ENCODE results near the gene CXCL1. TPM values are rescaled to one million over a fixed set of nuclear protein-coding genes. Genes with fewer than 3 reads are reported as not detected.
A peak's percentile ranks its signal among the peaks of the same experiment; 100 is the strongest.

CXCL1 gene
- total RNA-seq (2021) (0.45 TPM in 1 of 2 replicates, not detected in the other), Bru-seq, nascent RNA (percentile 27 among the genes with signal in this experiment), BruChase-seq, experiment 1, labeled RNA remaining after a 2-hour chase (percentile 35 among the genes with signal in this experiment), BruChase-seq, experiment 2, labeled RNA remaining after a 6-hour chase (percentile 30 among the genes with signal in this experiment)
- long read RNA-seq, partial matches to known transcripts = 0 of 1 reads
- long read RNA-seq, other reads (novel, unspliced or antisense) = 0 of 1 reads

GRCh38 chr4:73869130-73870055, at the start of gene CXCL1:
Gene CXCL1 (plus strand): TSS chr4:73869393. CDS start chr4:73869471, 78 bp downstream.
- TF ChIP-seq, protein P1, sequence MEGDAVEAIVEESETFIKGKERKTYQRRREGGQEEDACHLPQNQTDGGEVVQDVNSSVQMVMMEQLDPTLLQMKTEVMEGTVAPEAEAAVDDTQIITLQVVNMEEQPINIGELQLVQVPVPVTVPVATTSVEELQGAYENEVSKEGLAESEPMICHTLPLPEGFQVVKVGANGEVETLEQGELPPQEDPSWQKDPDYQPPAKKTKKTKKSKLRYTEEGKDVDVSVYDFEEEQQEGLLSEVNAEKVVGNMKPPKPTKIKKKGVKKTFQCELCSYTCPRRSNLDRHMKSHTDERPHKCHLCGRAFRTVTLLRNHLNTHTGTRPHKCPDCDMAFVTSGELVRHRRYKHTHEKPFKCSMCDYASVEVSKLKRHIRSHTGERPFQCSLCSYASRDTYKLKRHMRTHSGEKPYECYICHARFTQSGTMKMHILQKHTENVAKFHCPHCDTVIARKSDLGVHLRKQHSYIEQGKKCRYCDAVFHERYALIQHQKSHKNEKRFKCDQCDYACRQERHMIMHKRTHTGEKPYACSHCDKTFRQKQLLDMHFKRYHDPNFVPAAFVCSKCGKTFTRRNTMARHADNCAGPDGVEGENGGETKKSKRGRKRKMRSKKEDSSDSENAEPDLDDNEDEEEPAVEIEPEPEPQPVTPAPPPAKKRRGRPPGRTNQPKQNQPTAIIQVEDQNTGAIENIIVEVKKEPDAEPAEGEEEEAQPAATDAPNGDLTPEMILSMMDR (conservative IDR thresholded peaks at IDR 0.05; ENCODE audit: low read depth, low read length) = no peak
- no peak for TF ChIP-seq EZH2 (IDR thresholded peaks at IDR 0.05; ENCODE audit: borderline replicate concordance, low read depth, low read length, poor library complexity, severe bottlenecking)
- Histone ChIP-seq H3K27ac (ENCODE audit: low read depth, low read length, poor library complexity, severe bottlenecking) (no peak within 1 kb of the TSS), H3K36me3 (ENCODE audit: insufficient read depth, low read length, poor library complexity, severe bottlenecking) (no peaks in the 10 kb centered on the region), H3K9me3 (ENCODE audit: low read depth, low read length, poor library complexity, severe bottlenecking) (no peaks in the 10 kb centered on the region), H3K4me3 (ENCODE audit: low read depth, low read length, poor library complexity, severe bottlenecking) (peak within 1 kb of the TSS; percentile 46), H3K4me1 (ENCODE audit: insufficient read depth, low read length, poor library complexity, severe bottlenecking) (no peaks in the 10 kb centered on the region), H3K27me3 (replicated peaks; ENCODE audit: insufficient read depth, low read depth, low read length, poor library complexity) (no peaks in the 10 kb centered on the region)
- no TSS peak for BruUV-seq (replicated peaks)
- POLR2A ChIA-PET (ENCODE audit: low non-redundant PET) = no interaction called here
- intact Hi-C loops (cut with micrococcal nuclease; ENCODE audit: unreplicated experiment) = no loop called here
- CTCF ChIA-PET = no interaction called here
- DNase-seq (ENCODE audit: low spot score) = no peak

- no peaks in the 10 kb centered on the region for H3K4me1 ChIP-seq (ENCODE audit: insufficient read depth, low read length, poor library complexity, severe bottlenecking)
- intact Hi-C loops (cut with micrococcal nuclease; ENCODE audit: unreplicated experiment) = no loop called here
- no peaks in the 10 kb centered on the region for H3K27me3 ChIP-seq (replicated peaks; ENCODE audit: insufficient read depth, low read depth, low read length, poor library complexity)
- H3K36me3 ChIP-seq (ENCODE audit: insufficient read depth, low read length, poor library complexity, severe bottlenecking) = no peaks in the 10 kb centered on the region
- CTCF ChIA-PET = no interaction called here
- H3K4me3 ChIP-seq (ENCODE audit: low read depth, low read length, poor library complexity, severe bottlenecking) = no peak overlapping the region
- POLR2A ChIA-PET (ENCODE audit: low non-redundant PET) = no interaction called here
- no TSS peak for BruUV-seq (replicated peaks)
- no peaks in the 10 kb centered on the region for H3K9me3 ChIP-seq (ENCODE audit: low read depth, low read length, poor library complexity, severe bottlenecking)
- TF ChIP-seq, protein P1 (conservative IDR thresholded peaks at IDR 0.05; ENCODE audit: low read depth, low read length) = no peak
- TF ChIP-seq EZH2 (IDR thresholded peaks at IDR 0.05; ENCODE audit: borderline replicate concordance, low read depth, low read length, poor library complexity, severe bottlenecking) = no peak
- H3K27ac ChIP-seq (ENCODE audit: low read depth, low read length, poor library complexity, severe bottlenecking) = no peak overlapping the region
- DNase-seq (ENCODE audit: low spot score) = no peak
Measured at GRCh38 chr4:73821325-73821724, 47.9 kb upstream of the CXCL1 start.

DNA sequence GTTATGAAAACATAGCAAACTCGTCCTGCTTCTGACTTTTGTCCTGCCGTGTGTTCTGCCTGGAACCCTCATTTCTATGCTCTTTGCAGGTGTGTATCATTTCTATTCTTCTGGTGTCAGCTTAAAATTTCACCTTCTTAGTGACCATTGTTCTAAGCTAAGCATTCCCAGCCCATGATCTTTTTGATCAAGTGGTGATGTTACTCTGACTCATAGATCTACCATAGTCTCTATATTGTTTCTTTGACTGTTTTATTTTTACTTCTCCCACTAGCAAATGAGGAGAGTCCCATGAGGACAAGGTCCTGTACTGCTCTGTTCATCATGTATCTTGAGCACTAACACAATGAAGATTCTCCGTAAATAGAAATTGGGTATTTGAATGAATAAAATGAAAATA, 46.8 kb upstream of the CXCL1 start:
- no TSS peak for BruUV-seq (replicated peaks)
- ChIA-PET CTCF (no interaction called here), POLR2A (ENCODE audit: low non-redundant PET) (no interaction called here)
- TF ChIP-seq EZH2 (IDR thresholded peaks at IDR 0.05; ENCODE audit: borderline replicate concordance, low read depth, low read length, poor library complexity, severe bottlenecking) = no peak
- TF ChIP-seq, protein P1 (conservative IDR thresholded peaks at IDR 0.05; ENCODE audit: low read depth, low read length) = no peak
- no peak for DNase-seq (ENCODE audit: low spot score)
- Histone ChIP-seq H3K27me3 (replicated peaks; ENCODE audit: insufficient read depth, low read depth, low read length, poor library complexity) (no peaks in the 10 kb centered on the region), H3K4me1 (ENCODE audit: insufficient read depth, low read length, poor library complexity, severe bottlenecking) (no peaks in the 10 kb centered on the region), H3K36me3 (ENCODE audit: insufficient read depth, low read length, poor library complexity, severe bottlenecking) (no peaks in the 10 kb centered on the region), H3K27ac (ENCODE audit: low read depth, low read length, poor library complexity, severe bottlenecking) (no peak overlapping the region), H3K4me3 (ENCODE audit: low read depth, low read length, poor library complexity, severe bottlenecking) (no peak overlapping the region), H3K9me3 (ENCODE audit: low read depth, low read length, poor library complexity, severe bottlenecking) (no peaks in the 10 kb centered on the region)
- intact Hi-C loops (cut with micrococcal nuclease; ENCODE audit: unreplicated experiment) = no loop called here
